ENCODE data around the gene SMURF1.
A peak's percentile ranks its signal among the peaks of the same experiment; 100 is the strongest.
"Not testable (repeated sequence)": the region's sequence is repeated elsewhere in the genome, so short reads cannot be mapped to it uniquely, and the experiment has no call there.

The SMURF1 gene

DNA sequence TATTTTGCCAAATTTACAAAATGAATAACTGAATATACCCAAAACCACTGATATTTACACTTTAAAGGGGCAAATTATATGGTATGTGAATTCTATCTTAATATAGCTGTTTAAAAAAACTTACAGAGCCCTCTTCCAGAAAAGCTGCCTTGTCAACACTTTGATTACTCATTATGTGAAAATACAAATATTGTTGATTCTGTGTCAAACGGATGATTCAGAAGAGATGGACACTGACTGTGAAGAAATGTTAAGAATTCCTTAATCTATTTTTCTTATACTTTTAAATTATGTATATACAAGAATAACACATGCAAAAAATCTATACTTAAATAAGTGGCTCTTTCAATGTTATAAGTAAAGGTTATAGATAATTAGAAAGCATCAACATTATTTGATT is 41.5 kb downstream of the SMURF1 start:
- ChIA-PET CTCF (no interaction called here), POLR2A (ENCODE audit: low non-redundant PET) (no interaction called here)
- no peak for DNase-seq (ENCODE audit: low spot score)
- peak overlapping the region; percentile 67 for H3K27ac ChIP-seq
- TF ChIP-seq, protein P1, sequence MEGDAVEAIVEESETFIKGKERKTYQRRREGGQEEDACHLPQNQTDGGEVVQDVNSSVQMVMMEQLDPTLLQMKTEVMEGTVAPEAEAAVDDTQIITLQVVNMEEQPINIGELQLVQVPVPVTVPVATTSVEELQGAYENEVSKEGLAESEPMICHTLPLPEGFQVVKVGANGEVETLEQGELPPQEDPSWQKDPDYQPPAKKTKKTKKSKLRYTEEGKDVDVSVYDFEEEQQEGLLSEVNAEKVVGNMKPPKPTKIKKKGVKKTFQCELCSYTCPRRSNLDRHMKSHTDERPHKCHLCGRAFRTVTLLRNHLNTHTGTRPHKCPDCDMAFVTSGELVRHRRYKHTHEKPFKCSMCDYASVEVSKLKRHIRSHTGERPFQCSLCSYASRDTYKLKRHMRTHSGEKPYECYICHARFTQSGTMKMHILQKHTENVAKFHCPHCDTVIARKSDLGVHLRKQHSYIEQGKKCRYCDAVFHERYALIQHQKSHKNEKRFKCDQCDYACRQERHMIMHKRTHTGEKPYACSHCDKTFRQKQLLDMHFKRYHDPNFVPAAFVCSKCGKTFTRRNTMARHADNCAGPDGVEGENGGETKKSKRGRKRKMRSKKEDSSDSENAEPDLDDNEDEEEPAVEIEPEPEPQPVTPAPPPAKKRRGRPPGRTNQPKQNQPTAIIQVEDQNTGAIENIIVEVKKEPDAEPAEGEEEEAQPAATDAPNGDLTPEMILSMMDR (conservative IDR thresholded peaks at IDR 0.05; ENCODE audit: low read depth): no peak

DNA sequence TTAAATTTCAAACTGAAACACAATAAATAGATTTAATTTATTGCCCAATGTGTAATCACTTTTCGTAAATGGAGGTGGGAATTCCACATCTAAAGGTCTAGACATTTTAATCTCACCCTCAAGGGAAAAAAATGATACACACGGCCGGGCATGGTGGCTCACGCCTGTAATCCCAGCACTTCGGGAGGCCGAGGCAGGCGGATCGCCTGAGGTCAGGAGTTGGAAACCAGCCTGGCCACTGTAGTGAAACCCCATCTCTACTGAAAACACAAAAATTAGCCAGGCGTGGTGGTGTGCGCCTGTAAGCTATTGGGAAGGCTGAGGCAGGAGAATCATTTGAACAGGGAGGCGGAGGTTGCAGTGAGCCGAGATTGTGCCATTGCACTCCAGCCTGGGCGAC is 42.4 kb downstream of the SMURF1 start:
- POLR2A ChIA-PET (ENCODE audit: low non-redundant PET); H3K27ac ChIP-seq; DNase-seq (ENCODE audit: low spot score); CTCF ChIA-PET: not testable (repeated sequence)

- ChIA-PET CTCF (no interaction called here), POLR2A (ENCODE audit: low non-redundant PET) (no interaction called here)
- TF ChIP-seq, protein P1 (conservative IDR thresholded peaks at IDR 0.05; ENCODE audit: low read depth): no peak
- no peak for DNase-seq (ENCODE audit: low spot score)
- H3K27ac ChIP-seq: no peak overlapping the region
These were observed 44.3 kb downstream of the SMURF1 start for GRCh38 chr7:99099499-99100077.

- ChIA-PET POLR2A (ENCODE audit: low non-redundant PET) (no interaction called here), CTCF (no interaction called here)
- TF ChIP-seq, protein P1 (conservative IDR thresholded peaks at IDR 0.05; ENCODE audit: low read depth): no peak
- peak; percentile 28 for DNase-seq (ENCODE audit: low spot score)
- no peak overlapping the region for H3K27ac ChIP-seq
These were observed 44.9 kb downstream of the SMURF1 start for GRCh38 chr7:99098824-99099498.

- TF ChIP-seq, protein P1 (conservative IDR thresholded peaks at IDR 0.05; ENCODE audit: low read depth): no peak
- ChIA-PET CTCF (no interaction called here), POLR2A (ENCODE audit: low non-redundant PET) (no interaction called here)
- DNase-seq (ENCODE audit: low spot score): no peak
- no peak overlapping the region for H3K27ac ChIP-seq
These were observed 45.6 kb downstream of the SMURF1 start for GRCh38 chr7:99098286-99098823.

DNA sequence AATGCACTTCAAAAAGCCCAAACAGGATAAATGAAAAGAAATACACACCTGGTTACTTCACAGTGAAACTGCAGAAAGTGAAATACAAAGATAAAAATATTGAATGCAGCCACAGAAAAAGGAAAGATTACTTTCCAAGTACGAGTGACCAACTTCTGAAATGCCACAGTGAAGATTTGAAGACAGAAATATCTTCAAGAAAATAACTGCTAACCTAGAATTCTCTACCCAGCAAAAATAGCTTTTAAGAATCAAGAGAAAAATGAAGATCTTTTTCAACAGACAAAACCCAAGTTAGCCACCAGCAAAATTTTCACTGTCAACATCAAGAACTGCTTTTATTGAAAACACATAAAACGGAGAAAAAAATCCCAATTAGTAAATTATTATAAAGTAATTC is 46.2 kb downstream of the SMURF1 start:
- H3K27ac ChIP-seq: no peak overlapping the region
- CTCF ChIA-PET: interaction anchor here (0.6 kb wide), 1 partner anchor 123 kb away, joined by 3 read pairs; no protein-coding TSS in a partner anchor
- POLR2A ChIA-PET (ENCODE audit: low non-redundant PET): no interaction called here
- TF ChIP-seq, protein P1 (conservative IDR thresholded peaks at IDR 0.05; ENCODE audit: low read depth): no peak
- no peak for DNase-seq (ENCODE audit: low spot score)
